GM18868 (cell line): ENCODE results near the gene BPTF.
"Not testable (repeated sequence)": the region's sequence is repeated elsewhere in the genome, so short reads cannot be mapped to it uniquely, and the experiment has no call there.

ENCODE experiments used
- ATAC-seq: cut with Tn5 transposase; IDR thresholded peaks from one replicate; pipeline ENCODE4 v1.9.1; 2021; ENCODE audit warnings: mild to moderate bottlenecking, moderate library complexity; ENCODE audit not compliant: unreplicated experiment

Gene BPTF, protein sequence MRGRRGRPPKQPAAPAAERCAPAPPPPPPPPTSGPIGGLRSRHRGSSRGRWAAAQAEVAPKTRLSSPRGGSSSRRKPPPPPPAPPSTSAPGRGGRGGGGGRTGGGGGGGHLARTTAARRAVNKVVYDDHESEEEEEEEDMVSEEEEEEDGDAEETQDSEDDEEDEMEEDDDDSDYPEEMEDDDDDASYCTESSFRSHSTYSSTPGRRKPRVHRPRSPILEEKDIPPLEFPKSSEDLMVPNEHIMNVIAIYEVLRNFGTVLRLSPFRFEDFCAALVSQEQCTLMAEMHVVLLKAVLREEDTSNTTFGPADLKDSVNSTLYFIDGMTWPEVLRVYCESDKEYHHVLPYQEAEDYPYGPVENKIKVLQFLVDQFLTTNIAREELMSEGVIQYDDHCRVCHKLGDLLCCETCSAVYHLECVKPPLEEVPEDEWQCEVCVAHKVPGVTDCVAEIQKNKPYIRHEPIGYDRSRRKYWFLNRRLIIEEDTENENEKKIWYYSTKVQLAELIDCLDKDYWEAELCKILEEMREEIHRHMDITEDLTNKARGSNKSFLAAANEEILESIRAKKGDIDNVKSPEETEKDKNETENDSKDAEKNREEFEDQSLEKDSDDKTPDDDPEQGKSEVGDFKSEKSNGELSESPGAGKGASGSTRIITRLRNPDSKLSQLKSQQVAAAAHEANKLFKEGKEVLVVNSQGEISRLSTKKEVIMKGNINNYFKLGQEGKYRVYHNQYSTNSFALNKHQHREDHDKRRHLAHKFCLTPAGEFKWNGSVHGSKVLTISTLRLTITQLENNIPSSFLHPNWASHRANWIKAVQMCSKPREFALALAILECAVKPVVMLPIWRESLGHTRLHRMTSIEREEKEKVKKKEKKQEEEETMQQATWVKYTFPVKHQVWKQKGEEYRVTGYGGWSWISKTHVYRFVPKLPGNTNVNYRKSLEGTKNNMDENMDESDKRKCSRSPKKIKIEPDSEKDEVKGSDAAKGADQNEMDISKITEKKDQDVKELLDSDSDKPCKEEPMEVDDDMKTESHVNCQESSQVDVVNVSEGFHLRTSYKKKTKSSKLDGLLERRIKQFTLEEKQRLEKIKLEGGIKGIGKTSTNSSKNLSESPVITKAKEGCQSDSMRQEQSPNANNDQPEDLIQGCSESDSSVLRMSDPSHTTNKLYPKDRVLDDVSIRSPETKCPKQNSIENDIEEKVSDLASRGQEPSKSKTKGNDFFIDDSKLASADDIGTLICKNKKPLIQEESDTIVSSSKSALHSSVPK (N-terminal part only)

DNA sequence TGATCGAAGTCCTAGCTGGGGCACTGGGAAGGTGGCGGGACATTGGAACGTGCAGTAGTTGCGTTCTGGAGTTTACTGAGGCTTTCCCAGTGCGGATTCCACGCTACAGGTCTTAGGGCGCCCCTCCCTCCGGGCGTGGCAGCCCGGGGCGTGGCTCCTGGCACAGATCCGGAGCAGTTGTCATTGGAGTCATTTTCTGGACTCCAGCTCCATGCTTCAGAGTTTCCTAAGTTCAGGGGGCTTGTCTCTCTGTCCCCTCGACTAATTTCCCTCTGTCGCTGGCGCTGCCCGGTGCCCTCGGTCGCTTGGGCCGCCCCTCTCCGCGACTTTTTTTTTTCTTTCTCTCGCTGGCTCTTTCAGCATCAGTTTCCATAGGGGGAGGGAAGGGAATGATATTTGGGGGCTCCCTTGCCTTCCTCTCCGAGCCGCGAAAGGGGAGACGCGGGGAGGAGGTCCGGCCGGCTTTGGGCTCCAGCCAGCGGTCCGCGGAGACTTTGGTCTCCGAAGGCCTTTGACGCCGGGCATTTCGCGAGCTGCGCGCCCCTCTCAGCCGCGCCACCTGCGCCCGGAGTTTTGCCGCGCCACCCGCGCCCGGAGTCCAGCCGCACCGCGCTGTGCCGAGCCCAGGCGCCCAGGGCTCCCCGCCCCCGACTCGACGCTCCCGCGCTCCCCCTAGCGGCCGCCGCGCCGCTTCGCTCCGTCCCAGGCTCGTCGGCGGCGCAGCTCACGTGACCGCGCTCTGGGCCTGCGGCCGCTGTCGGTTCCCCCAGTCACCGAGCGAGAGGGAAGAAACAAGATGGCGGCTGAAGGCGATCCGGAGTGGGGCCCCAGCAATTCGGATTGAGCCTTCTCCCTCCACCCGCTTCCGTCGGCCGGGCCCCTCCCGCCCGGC is at the start of gene BPTF:
Gene BPTF, plus strand, starts transcription at position 769 of the 892 bp plus-strand sequence. CDS start 222 bp downstream, outside the sequence.
- peak; percentile 80 for ATAC-seq

DNA sequence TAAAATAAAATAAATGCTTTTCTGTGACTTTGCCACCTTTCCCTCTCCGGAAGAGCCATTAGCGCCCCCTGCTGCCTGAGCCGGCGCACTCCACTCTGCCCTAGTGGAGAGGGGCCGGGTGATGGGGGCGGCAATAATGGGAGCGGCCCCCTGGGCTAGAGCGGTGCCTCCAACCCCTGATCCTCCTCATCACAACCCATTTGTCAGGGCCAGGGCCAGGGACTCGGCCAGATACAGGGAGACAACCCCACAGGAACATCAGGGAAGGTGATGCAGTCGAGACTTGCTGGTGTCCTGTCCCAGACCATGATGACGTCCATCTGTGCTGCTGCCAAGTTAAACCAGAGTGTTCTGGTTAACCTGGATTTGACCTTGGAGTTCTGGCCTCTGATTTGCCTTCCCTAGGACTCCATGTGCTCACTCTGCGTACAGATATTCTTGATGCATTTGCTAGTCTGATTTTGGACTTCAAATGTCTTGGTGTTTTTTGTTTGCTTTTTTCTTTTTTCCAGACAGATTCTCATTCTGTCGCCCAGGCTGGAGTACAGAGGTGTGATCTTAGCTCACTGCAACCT is 46.1 kb upstream of the BPTF start:
- no peak for ATAC-seq

DNA sequence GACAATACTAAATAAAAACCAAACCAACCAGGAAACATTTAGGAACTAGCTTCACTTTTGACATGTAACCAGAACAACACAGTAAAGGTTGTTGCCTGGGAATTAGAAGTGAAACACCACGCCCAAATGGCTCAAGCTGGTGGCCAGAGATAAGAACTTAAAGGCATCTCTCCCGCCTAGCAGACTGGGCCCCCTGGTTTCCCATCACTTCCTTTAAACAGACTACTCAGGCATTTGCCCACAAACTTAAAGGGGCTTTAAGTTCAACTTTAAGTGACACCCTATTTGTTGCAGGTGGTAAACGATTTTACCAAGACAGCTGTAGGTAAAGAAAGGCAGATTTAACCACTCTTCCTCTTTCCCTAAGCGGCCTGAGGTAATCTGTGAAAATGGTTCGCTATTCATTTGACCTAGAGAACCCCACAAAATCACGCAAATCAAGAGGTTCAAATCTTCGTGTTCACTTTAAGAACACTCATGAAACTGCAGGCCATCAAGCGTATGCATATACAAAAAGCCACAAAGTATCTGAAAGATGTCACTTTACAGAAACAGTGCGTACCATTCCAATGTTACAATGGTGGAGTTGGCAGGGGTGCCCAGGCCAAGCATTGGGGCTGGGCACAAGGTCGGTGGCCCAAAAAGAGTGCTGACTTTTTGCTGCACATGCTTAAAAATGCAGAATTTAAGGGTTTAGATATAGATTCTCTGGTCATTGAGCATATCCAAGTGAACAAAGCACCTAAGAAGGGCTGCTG is 40.8 kb upstream of the BPTF start:
- ATAC-seq: peak; percentile 77

DNA sequence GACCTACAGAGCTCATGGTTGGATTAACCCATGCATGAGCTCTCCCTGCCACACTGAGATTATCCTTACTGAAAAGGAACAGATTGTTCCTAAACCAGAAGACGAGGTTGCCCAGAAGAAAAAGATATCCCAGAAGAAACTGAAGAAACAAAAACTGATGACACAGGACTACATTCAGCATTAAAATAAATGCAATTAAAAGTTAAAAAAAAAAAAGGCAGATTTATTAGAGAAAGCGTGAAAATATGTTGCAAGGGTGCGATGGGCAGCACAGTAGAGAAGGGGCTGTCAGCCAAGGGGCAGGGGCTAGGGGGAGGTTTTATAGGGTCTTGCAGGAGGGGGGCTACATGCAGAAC is 40.2 kb upstream of the BPTF start:
- no peak for ATAC-seq

DNA sequence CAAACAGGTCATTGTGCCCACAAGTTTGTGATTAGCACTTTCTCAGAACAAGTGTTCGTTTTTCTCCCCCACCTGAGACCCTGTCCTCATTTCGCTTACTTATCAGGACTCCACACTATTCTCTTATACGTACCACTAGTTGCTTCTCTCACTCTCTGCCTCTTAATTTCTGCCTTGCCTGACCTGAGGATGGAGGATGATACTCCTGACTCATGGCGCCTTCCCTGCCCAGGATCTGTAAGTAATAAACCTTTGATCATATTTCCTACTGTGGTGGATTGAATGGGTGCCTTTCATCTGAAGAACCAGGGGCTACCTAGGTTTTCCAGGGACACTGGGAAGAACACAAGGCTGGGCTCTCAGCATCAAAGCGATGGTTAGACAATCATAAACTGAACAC is 39.8 kb upstream of the BPTF start:
- ATAC-seq: no peak

DNA sequence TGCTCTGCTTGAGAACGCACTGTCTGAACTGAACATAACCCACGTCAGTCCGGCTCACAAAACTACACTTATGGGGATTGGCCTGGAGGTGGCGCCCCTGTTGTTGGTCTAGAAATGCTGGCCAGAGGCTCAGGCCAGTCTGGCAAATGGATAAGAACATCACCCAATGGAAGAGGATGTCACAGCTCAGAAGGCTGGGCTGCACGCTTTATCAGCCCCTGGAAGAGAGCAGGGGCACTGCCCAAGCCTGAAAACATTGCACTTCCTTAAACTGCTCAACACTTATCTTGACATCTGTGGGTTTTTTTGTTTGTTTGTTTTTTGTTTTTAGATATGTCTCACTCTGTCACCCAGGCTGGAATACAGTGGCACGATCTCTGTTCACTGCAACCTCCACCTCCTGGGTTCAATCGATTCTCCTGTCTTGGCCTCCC is 24.8 kb upstream of the BPTF start:
- peak; percentile 84 for ATAC-seq

DNA sequence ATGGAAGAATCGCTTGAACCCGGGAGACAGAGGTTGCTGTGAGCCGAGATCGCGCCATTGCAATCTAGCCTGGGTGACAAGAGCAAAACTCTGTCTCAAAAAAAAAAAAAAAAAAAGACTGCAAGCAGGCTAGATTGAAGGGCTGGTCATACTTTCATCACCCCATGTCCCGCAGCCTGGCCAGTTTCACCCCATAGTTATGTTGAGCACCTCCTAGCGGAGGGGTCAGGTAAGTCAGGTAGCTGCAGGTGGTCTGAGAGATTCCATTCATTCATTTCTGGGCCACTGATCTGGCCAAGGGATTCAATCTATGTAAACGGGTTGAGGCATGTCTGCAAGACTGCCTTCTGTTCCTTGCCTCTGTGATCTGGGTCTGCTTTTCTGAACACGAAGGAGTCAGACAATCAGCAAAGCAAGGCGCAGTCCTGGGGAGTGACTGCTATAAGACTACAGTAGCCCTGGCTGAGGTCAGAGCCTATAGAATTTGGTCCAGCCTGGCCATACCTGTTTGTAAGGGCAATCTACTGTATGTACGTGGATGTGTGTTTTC is 23.6 kb upstream of the BPTF start:
- no peak for ATAC-seq

DNA sequence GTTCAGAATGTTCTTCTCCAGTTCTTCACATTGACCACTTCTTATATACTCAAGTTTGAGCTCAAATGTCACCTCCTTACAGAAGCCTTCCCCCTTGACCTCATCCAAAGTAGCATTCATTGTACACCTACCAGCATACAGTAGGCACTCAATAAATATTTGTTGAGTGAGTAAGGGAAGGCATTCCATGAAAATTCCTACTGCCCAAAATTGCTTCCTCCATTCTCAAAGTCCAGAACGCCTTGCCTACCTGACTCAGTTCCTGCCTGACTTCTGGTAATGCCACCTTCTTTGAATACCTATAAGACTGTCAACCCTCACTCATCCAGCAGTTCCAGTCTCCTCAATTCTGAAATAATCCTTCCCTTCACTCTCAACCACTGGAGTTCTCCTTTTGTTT is 14.8 kb upstream of the BPTF start:
- ATAC-seq: no peak

DNA sequence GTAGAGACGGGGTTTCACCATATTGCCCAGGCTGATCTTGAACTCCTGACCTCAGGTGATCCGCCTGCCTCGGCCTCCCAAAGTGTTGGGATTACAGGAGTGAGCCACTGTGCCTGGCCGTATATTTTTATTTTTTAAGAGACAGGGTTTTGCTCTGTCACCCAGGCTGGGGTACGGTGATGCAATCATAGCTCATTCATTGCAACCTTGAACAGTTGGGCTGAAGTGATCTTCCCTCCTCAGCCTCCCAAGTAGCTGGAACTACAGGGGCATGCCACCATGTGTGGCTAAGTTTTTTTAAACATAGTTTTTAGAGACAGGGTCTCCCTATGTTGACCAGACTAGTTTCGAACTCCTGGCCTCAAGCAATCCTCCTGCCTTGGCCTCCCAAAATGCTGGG is 12.9 kb upstream of the BPTF start:
- ATAC-seq: not testable (repeated sequence)

DNA sequence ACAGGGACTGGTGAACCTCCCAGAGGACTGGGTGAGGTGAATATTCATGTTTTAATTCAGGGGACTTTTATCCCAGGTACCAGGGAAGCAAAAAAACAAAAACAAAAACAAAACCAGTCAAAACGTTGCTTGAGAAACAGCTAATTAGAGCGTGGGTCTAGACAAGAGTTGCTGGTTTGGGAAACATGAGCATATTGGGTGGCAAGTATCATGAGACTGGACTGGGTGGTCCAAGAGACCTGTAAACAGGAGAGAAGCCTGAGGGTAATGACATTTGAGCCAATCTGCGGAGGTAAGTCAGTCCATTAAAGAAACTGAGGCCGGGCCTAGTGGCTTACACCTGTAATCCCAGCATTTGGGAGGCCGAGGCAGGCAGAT is 11.5 kb upstream of the BPTF start:
- ATAC-seq: no peak

DNA sequence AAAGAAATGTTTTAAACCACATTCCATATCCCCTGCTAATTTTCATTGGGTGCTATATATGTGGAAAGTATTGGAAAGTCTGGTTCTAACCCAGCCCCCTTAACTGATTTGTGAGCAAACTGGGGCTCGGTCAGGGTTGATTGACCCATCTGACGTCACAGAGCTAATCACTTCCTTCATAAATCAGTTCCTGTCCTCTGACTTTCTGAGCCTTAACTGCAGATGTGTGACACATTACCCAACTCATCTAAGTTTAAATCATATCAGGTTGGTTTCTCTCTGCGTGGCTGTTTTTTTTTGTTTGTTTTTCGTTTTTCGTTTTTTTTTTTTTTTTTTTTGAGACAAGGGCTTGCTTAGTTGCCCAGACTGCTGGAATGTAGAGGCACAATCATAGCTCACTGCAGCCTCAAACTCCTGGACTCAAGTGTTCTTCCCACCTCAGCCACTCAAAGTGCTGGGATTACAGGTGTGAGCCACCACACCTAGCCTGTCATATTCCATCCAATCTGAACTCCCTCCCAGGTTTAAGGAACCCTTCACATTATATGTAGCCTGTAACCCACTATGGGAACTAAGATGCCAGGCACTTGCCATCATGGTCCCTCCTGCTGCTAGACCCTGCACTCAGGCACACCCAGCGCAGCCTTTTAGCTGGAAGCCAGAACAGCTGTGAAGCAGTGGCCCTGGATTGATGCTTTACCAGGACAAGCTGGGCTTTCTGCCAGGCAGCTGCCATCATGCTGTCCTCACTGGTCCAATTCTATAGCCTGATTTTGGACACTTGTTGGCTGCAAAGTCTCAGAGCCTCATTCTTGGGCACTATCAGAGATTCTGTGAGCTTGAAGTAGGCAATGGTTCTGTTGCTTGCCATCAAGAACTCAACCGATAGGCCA is 6.9 kb upstream of the BPTF start:
- peak; percentile 73 for ATAC-seq

DNA sequence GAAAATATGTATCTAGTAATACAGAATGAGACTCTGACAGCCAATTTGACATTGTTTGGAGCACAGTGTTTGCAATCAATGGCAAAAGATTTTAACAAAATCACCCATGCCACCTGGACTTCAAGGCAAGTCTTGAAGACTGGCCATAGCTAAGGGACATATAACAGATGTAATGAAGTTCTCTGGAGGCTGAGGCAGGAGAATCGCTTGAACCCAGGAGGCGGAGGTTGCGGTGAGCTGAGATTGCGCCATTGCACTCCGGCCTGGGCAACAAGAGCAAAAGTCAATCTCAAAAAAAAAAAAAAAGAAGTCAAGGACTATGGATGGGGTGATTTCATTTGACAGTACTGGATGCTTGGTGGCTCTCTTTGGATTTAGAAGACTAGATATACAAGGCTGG is 5.6 kb upstream of the BPTF start:
- ATAC-seq: no peak

DNA sequence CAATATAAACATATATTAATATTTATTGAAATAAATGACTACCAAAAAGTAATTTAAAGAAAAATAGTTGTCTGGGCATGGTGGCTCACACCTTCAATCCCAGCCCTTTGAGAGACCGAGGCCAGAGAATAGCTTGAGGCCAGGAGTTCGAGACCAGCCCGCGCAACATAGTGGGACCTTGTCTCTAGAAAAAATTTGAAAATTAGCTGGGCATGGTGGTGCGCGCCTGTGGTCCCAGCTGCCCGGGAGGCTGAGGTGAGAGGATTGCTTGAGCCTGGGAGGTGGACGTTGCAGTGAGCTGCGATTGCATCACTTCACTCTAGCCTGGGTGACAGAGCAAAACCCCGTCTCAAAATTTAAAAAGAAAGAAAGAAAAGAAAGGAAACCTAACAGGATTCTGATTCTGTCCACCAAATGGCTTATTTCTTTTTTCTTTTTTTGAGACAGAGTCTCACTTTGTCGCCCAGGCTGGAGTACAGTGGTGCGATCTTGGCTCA is 3.4 kb upstream of the BPTF start:
- no peak for ATAC-seq

DNA sequence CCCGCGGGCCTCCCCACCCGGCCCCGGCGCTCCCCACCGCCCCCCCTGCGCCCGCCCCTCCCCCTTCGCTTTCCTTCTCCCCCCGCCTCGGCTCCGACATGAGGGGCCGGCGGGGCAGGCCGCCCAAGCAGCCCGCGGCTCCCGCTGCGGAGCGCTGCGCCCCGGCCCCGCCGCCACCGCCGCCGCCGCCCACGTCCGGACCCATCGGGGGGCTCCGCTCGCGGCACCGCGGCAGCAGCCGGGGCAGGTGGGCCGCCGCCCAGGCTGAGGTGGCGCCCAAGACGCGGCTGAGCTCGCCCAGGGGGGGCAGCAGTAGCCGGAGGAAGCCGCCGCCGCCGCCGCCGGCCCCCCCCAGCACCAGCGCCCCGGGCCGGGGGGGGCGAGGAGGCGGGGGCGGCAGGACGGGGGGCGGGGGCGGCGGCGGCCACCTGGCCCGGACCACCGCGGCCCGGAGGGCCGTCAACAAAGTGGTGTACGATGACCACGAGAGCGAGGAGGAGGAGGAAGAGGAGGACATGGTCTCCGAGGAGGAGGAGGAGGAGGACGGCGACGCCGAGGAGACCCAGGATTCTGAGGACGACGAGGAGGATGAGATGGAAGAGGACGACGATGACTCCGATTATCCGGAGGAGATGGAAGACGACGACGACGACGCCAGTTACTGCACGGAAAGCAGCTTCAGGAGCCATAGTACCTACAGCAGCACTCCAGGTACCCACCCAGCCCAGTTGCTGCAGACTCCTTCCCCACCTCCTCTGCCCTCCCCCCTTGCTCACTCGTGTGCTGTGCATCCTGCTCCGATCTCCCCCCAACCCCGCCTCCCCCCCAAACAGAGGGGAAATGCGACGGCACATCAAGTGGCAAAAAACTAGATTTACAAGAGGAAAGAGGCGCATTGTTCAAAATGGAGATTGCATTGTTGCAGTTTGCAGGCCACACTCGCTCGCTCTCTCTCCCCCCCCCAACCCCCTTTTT is 611 bp downstream of the BPTF start:
- peak; percentile 27 for ATAC-seq

DNA sequence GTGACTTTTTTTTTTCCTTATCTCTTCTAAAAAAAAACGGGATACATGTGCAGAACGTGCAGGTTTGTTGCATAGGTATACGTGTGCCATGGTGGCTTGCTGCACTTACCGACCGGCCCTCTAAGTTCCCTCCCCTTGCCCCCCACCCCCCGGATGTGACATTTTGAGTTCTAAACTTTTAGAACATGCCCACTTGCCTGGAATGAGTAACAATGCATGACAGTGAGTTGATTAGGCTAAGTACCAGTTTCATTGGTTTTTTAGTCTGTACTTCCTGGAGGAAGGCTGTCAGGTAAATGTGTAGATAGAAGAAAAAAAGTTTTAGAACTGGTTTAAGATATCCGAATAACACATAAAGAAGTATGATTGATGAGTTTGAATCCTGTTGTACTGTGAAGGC is 4.0 kb downstream of the BPTF start:
- ATAC-seq: no peak

DNA sequence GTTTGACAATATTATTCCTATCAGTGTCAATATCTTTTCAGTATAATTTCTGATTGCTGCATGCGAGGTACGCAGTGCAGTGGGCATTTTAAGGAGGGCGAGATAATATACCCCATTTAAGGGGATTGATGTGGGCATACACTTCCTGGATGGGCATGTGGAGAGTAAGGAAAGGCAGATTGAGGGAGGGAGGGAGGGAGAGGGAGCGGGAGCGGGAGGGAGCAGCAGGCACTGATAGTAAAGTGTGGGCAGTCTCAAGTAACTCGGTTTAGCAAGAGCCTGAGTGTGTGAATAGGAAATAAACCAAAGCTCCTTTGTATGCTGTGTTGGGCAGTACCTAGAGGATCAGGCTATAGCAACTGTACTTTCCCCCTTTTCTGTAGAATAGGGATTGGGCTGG is 5.1 kb downstream of the BPTF start:
- ATAC-seq: no peak

DNA sequence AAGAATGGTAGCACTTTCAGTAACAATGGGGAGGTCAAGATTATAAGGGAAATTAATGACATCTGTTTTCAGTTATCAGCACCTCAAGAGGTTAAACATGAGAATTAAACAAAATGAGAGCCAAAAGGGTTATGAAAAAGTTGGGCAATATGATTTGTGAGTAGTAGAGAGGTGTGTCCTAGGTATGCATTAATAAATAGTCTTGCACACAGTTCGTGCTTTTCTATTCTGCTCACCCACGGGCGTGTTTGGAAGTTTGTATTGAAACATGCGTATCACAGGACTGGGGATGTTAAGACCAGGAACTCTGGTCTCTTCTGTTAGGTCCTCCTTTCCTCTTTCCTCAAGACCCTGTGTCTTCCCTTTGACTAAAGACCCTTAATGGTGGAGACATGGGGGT is 6.0 kb downstream of the BPTF start:
- no peak for ATAC-seq
